ENCODE results near the gene SRI.

Gene SRI

DNA sequence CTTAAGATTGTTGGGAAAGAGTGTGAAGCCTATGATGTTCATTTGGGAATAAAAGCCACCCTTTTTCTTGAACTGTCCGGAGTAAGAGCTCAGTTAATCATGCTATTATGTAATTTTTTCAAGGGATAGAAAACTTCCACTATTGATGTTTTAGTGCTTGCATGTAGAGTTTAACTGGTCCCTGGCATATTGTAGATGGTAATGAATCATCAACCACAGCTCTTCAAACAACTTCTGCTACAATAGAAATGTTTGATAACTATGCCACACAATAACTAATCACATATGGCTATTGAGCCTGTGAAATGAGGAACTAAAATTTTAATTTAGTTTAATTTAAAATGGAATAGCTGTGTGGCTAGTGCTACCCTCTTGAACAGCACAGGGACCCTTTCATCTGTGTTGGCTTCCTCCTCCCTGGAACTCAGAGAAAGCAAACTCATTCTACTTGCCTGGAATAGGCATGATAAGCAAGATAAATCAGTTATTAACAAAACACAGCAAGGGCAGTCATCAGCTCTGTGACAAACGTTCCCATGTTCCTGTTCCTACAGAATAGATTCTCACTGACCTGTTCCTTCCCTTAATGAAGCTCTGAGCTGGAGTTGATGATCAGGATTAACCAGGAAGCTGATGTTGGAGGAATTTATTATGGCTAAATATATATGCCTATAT, 4.9 kb upstream of the SRI start:
- DNase-seq, result peak; percentile 27 to 29

DNA sequence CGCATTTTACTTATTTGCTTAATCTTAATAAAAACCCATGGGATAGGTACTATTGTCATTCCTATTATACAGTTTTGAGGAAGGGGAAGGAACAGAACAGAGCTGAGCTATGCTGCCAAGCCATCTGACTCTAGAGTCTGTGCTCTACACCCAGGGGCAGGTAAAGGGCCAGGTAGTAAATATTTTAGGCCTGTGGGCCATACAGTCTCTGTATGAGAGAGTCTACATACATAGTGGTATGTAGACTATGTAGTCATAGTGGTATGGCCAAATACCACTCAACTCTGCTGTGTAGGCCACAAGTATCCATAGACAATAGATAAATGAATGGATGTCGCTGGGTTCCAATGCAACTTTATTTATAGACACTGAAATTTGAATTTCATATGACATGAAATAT, 3.4 kb upstream of the SRI start:
- DNase-seq, result no peak

DNA sequence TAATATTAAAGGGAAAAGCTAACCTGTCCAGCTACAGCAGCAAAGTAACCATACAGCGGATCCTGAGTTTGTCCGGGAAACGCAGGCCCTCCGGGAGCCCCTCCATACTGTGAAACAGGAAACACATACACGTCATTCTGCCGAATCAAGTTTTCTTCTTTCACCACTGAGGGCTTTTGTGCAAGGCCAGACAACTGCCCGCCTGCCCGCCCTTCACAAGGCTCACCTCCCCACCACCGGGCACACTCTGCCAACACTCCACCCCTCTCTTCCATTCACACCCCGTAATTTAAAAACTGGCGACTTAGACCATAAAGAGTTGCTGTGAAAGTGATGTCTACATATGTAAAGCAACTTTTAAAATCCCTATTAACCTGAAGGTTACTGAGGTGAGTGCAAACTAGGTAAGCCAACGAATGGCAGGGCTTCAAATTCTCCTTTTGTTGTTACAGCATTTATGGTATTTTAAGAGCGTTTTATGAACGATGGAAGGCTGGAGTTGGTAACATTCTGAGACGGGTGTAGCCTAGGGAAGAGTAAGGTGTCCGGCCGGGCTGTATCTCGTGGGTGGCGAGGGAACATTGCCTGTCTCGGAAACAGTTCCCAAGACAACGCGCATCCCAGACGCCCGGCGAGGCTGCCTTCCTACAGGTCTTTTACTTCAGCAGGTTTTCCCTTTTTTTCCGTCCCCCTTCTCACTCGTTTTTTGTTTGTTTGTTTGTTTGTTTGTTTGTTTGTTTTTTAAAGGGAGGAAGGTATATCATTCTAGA, 817 bp downstream of the SRI start:
- peak; percentile 43 to 61 for DNase-seq

DNA sequence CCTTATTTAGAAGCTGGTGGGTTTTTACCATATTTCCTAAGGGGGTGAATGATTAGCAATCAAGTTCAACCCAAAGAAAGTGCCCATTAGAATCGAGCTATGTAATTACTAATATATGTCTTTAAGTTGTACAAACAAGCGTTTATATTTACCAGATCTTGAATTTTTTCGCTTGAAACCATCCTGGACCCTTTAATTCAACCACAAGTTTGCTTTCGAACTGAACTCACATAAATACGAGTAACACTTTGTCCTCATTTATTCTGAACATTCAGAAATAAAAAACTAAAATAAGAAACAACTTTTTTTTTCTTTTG, 1.5 kb downstream of the SRI start:
- DNase-seq, result no peak

DNA sequence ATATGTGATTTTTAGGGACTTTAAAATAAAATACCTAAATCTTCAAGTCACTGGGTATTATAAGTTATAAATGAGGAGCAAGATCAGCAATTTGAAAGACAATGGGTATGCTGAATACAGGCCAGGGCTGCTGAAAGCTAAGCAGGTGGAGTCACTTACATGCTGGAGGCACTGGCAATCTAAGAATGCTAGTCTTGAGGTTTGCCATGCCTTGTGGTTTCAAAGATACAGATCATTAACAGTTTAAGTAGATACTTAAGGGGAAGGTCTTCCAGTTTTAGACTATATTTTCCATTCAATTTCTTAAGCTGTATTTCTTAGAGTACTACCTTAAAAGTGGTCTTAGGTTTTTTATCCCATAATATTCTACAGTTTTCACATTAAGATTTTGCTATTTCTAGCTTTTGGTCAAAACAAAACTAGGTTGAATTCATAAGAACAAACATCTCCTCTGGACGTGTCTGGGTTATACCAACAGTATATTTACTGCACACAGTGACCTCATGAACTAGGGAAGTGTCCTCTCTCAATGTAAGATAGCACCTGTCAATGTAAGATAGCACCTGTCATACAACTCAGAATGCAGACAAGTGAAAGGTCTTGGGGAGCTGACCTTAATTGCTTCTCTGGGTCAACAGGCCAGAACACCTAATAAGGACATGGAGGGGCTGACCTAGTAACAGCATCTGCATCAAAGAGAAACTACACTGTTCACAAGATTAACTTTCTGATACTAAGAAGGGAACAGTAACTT, 2.0 kb downstream of the SRI start:
- peak; percentile 19 to 41 for DNase-seq

DNA sequence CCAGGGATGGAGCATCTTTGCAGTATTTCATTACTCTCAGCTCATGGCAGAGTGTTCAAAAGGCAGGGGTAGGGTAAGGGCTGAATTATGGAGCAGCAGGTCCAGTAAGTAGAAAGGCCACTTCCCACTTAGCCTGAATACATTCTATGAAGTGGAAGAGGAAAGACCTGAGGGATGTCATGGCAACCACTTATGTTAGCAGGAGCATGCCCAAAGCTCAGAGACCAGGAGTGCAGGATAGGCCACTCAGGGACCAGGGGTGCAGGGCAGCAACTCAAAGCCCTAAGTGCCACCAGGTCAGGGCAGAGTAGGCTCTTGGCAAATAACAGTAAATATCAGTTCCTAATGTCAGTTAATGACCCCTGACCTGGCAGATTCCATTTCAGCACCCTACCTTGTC, 3.6 kb downstream of the SRI start:
- DNase-seq, result no peak

DNA sequence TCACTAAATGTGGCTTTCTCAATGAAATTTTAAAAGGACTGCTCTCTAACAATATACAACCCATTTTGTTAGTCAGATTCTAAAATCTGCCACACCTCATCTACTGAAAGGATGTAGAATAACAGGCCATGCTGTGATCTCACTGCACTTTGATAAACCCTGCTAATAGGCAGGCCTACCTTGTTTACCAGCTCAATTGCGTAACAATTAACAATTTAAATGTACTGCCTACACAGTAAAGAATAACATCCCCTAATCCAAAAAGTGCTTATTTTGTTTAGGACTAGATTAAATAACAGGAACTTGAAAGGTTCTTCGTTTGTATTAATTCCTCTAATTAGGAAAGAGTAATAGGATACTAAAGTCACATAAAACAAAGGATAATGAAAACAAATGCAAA, 4.5 kb downstream of the SRI start:
- no peak for DNase-seq

DNA sequence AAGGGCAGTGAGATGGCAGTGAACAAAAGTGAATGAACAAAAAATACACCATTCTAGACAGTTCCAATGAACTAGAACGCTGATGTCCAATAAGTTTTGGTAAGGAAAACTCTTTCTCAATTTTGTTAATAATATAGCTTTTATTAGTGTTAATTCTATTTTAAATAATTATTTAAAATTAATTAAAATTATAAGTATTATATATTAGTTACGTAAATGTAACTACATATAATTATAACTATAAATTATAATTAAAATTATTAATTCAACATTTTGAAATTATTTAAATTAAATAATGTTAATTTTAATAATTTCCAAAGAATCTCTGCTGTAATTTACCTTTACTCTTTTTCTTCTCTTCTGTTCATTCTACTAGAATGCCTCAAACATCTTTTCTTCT, 5.4 kb downstream of the SRI start:
- no peak for DNase-seq

DNA sequence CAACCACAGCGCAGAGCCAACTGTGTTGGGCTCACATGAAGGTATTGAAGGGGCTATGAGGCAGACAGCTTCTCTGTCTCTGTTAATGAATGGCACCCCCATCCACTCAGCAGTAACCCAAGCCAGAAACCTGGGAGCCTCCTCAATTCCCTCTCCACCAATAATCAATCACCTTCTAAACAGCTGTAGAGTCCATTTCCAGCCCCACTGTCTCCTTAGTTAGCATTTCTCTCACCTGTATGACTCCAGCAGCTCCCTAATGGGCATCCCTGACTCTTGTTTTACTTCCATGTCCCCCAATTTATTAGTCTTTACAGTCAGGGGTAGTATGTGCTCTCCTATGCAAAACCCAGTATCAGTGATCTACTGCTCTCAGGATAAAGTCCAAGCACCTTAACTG, 6.9 kb downstream of the SRI start:
- no peak for DNase-seq

DNA sequence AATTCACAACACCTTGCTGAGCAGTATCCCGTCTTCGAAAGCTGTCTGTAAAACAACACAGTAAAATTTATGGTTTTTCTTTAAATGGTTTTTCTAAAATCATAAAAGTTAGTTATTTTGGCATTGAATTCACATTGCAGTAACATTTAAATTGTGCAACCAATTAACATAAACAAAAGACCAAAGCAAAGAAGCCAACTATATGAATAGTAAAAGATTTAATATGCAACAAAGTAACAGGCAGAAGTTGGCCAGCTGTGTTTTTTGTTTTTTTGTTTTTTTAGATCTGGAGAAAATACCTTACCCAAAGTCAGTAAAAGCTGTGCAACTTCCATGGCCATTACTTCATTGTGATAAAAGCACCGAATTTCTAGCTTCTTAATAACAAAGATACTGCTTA, 11.3 kb downstream of the SRI start:
- DNase-seq, result no peak

DNA sequence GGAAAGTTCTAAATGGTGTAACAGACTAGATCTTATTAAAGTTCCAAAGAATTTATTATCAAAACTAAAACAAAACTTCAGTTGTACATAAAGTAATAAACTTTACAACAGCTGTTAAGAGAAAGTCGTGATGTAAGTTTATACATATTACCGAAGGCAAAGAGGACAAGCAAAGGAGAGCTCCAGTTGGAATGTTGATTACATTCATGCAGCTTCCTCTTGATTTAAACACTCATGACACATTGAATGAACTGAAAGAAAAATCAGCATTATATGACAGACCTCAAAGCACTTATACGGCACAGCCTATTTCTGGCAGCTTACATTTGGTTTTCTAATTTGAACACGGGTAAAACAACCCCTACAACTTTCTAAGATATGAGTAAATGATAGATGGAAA, 13.6 kb downstream of the SRI start:
- DNase-seq, result no peak

DNA sequence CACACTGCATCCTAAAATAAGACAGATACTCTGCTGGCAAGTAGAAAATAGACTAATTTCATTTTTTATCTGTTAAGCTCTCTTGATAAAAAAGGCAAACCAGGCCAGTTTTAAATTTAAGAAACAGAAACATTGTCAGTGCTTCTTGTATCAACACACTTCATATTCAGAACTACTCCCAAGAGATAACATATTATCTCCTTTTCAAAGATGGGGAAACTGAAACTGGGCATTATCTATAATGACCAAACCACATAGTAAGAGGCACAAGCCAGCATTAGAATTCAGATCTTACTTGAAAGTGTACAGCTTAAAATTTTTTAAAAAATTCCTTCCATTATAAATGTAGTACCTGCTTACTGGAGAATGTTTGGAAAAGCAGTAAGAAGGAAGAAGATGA, 14.7 kb downstream of the SRI start:
- DNase-seq, result no peak

DNA sequence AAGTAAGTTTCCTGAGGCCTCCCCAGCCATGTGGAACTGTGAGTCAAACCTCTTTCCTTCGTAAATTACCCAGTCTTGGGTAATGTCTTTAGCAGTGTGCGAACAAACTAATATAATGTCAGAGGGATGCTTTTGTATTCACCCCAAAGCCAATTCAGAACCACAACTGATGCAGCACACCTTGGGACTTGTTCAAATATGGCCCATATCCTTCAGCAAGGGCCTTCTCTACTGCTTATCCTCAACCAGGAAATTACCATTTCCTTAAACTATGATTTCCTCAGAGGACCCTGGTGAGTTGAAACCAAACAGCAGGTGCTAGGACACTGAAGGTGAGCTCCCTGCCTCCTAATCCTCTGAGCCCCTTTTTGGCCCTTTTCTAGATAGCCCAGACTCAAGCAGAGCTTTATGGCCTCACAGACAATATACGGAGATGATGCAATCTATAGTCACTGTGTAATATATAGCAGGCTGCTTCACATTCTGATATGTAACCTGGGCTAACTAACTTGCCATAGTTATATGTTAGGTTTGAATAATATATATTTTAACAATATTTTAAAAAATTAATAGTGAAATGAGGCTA, 15.2 kb downstream of the SRI start:
- no peak for DNase-seq

DNA sequence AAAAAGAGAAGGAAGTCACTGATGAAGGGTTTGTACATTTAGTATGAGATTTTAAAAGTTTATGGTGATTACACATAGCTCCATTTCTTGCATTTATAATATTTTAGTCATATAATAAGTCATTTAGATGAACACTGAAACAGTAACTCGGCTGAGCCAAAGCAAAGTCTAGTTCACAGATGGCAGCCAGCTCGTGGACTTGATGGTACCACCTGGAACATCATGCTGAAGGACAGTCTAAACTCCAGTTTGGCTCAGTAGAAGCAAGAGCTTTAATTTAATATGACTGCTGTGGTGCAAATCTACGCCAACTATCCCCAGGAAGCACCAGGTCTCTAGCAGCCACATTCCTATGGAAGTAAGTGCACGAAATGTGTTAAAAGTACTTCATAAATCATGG, 16.4 kb downstream of the SRI start:
- no peak for DNase-seq

DNA sequence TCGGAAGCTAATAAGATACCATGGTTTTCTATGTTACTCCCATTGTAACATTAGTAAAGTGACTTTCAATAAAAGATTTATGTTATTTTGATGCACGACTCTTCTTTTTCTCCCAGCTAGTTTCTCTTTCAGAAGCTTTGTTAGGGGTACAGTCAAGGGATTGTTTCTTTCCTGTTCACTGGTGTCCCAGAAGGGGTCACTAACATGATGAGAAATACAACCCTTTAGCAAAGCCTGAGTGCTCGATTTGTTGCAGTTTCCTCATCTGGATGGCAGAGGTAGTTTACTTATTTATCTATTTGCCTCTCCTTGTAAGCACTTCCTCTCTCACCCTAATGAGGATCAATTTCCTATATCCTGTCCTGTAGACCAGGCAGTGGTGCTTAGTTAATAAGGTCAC, 17.0 kb downstream of the SRI start:
- no peak for DNase-seq

DNA sequence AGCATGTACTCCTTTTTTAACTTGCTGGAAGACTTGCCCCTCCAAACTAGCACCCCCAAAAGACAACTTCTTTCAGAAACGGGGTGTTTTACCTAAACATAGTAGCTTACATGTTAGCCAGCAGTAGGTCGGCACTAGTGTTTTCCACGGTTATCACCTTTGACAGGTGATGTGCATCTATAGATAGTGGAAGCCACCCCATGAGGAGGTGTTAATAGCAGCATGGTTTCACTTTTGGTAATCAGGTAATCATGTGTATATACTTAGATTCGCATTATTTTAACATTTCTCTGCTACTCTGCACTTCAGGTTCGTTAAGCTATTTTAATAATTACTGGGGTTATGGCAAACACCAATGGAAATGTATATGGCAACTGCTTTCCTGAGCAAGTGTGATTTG, 17.6 kb downstream of the SRI start:
- no peak for DNase-seq

DNA sequence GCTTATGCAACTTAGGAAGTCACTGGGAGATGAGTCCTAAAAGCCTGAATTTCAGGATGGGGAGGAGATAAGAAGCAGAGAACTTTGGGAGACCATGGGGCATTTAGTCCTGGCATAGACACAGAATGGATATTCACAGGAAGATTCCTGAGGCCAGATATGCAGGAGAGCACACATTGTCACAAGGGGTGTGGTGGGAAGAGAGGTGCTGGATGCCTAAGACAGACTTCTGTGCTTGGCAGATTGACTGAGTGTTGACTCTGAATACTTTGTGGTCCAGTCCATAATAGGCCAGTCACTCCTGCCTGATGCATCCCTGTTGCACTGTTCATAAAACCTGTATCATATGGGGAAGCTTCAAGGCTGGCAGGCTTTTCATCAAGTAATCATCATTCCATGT, 18.5 kb downstream of the SRI start:
- no peak for DNase-seq

DNA sequence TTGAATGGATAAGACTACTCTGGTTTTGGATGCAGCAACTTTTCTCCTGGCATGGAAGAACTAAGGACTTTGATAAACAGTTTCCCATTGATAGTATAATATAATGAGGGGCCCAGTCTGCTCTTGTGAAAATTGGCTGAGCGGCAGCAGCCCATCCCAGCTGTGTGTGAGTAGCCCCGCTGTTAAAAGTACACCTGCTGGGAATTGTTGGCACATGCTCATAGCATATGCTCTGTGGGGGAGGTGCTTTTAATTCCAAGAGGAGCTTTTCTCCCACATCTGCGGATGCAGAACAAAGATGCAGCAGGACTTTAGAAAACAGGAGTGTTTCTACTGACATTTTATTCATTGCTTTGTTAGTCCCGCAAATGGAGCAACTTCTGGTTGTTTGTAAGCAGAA, 19.0 kb downstream of the SRI start:
- no peak for DNase-seq

DNA sequence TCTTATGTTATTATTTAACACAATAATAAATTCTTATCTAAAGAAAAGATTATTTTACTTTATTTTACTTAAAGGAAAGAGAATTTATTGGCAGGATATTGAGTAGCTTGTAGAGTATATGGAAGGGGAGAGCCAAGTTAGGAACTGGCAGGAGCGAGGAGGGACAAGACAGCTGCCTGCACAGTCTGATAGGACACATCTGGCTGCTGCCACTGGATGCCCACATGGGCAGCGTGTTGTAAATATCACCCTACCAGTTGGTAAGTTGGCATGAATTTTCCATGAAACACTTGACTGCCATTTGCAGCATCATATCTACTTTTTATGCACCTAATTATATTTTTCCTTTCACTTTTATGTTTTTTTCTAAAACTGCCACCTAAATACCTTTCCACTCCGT, 19.6 kb downstream of the SRI start:
- DNase-seq, result no peak

DNA sequence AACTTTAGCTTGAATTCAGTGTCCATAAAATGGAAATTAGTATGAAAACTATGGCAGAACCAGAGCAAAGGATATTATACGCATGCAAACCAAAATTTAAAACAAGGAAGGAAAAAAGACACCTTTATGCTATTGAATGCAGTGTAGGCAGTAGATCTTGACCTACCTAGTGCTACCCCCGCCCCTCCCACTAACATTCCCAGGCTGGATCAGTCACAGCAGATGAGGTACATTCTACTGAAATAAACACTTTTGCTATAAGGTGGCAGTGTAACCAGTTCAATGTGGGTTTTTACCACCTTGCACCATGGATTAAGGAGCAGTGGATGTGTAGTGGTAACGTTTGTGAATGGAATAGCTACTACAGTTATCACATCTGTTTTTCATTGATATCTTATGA, 27.9 kb downstream of the SRI start:
- no peak for DNase-seq

DNA sequence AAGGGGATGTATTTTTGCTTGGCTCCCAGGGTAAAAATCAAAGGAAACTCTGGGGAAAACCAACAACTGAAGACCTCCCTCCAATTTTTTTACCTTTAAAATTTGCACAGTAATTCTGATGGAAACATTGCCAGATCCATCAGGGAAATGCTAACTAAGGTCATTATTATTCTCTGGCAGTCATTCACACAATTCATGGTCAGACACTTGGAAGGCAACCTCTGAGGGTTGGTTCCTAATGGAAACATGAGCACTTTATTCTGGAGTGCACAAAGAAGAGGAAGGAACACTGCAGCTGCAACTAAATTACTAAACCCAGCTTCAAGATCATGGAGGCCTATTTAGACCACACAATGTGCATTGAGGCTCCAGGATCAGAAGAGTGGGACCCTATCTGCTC, 34.2 kb downstream of the SRI start:
- DNase-seq, result no peak

DNA sequence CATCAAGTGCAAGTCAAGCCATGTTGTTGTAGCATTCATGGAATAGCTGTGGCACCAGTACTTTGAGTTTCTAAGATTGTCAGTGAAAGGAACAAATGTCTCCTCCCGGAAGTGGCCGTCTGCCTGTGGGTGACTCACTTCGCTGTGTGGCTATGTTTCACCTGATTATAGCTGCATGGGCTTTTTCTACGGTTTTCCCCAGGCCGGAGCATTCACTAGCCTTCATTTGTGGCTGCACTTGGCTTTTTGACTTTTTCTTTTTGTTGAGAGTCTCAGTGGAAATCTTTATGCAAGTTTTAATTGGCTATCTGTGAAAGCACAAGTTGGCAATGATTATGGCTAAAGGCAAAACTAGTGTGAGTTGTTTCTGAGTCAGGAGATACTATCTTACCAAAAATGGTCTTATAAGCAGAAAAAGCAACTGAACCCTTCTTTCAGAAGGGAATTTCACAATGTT, 35.0 kb downstream of the SRI start:
- no peak for DNase-seq

DNA sequence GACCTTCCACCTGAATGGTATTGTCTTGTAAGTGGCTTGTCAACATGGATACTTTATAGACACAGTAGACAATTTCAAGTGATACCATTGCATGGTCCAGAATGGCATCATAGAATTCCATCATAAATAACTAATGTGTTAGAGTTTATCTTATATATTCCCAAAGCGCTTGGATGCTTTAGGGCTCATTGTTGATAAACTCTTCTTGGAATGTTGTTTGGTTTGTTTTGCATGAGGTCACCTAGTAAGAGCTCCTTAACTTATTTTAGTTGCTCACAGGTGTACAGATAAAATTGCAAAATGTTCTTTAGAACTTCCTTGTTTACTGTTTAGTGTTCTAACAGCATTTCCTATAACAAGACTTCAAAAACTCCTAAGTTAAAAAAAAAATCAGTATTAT, 36.8 kb downstream of the SRI start:
- DNase-seq, result no peak

DNA sequence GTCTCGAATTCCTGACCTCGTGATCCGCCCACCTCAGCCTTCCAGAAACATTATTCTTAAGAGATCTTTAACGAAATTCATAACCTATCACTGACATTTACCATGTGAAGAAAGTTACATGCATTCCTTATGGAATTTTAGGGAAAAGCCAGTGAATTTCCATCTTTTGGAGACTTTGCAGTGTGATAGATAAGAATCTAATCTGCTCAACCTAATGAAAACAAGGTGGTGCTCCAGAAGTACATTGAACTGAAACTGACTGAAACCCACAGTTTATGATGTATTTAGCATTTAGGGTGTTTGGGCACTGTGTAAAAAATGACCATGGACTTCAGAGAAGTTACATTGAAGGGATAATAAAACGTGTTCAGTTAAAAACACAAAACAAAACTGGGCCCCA, 43.6 kb downstream of the SRI start:
- DNase-seq, result no peak

Data from AML-193 (cell line).